ENCODE results near the gene OSBPL6.

OSBPL6 gene

GRCh38 chr2:178199334-178199733 is 5.0 kb downstream of the OSBPL6 start:
- DNase-seq = no peak

- DNase-seq = no peak
Observed at GRCh38 chr2:178200331-178200730, 6.0 kb downstream of the OSBPL6 start.

- no peak for DNase-seq
Observed at GRCh38 chr2:178202927-178203326, 8.6 kb downstream of the OSBPL6 start.

DNA sequence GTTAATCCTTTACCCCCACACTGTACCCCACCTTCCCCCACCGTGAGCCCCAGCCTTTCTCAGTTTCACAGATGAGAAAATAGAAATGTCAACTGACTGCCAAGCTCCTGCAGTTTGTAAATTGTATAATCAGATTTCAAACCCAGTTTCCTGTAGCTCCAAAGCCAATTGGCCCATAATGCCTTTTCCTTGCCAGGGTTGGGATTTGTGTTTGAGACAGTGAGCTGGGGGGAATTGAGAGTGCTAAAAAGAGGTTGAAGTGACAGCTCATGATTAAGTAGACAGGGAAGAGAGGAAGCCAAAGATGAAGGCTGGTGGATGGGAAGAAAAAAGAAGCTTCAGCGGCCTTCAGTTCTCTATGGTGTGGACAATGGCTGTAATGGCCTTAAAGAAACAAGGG is 10.7 kb downstream of the OSBPL6 start:
- no peak for DNase-seq

DNA sequence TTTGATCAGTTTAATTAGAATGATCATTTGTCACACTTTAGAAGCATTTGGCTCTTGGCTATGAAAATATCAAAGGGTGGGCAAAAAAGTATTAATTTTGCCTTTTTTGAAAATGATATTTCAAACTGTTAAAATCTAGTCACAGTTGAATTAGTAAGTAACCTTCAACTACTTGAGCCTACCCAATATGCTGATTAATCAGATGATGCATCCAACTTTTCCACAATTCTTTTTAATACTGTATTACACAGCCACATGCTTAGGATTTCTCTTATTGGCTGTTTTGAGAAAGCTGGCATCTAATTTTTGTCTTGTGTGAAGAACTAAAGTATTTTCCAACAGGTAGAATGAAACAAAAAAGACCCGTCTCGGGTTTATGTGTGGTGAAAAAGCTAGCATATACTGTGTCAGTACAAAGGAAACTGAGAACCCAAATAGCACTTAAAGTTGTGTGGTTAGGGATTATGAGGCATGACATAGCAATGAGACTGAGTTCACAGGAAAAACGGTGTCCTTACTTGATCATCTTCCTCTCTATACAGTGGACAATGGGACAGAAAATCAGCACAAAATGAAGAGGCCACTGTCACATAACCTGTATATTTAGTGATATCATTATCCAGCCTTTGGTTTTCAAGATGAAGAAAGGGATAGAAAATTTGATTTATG is 11.7 kb downstream of the OSBPL6 start:
- DNase-seq = no peak

DNA sequence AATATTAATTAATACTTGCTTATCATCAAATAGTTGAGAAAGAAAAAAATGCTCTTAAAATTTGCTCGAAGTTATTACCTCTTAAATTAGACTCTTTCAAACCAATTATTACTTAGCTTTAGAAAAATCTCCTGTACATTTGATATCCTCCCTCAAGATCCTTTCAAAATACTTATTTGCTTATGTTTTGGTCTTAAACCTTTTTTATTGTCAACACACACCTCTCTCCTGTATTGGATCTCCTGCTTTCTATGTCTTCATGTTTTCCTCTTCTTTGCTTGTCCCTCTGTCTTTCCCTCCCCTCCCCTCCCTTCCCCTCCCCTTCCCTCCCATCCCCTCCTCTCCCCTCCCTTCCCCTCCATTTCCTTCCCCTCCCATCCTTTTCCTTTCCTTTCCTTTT is 14.0 kb downstream of the OSBPL6 start:
- no peak for DNase-seq

- no peak for DNase-seq
Observed at GRCh38 chr2:178208817-178209216, 14.5 kb downstream of the OSBPL6 start.

- DNase-seq = no peak
Observed at GRCh38 chr2:178211460-178211859, 17.1 kb downstream of the OSBPL6 start.

GRCh38 chr2:178211943-178212342 is 17.6 kb downstream of the OSBPL6 start:
- no peak for DNase-seq

- no peak for DNase-seq
Observed at GRCh38 chr2:178213991-178214390, 19.7 kb downstream of the OSBPL6 start.

DNA sequence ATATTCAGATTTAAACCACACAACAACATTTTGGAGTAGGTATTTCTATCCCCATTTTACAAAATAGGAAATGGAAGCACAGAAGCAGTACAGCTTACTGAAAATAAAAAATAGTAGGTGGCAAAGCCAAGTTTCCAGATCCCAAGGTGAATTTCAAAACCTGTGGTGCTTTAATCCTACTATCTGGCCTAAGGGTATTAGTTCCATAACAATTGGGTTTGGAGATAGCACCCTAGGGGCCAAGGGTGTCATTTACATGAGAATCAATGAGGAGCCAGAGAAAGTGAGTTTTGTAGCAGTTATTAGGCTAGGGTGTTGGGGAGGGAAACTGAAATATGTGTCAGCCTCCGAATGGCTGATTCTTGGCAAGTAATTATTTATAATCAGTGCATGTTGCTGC is 24.9 kb downstream of the OSBPL6 start:
- no peak for DNase-seq

DNA sequence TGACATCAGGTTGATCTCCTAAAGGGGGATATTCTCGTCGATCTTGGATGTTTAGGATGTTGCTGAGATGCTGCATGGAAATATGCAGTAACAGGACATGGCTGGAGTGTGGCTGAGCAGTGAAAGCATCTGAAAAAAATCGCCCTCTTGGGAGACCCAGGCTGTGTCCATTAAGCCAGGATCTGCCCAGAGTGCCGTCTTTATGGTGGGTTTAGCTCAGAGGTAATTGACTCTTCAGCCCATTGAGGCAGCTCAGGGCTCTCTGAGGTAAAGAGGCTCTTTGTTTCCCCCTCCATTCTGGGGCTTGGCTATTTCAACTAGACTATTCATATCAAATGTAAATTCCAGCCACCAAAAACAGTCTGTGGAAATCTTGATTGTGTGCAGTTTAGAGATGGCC is 26.5 kb downstream of the OSBPL6 start:
- no peak for DNase-seq

GRCh38 chr2:178221556-178221955 is 27.2 kb downstream of the OSBPL6 start:
- no peak for DNase-seq

DNA sequence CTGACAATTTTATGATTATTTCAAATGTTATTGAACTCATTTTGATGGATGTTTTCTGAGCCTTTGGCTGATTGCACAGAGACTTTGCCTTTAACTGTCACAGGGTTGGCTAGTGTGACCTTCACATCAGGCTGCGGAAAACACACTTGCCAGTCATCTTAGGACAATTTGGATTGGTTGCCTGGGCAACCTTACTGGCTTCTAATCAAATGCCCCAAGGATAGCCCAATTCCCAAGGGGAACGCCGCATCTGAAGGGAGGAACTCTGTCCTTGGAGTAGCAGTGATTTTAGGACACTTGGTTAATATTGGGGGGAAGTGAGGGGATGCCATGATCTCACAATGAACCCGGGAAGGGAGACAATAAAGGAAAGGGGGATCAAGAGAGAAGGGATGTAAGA is 29.5 kb downstream of the OSBPL6 start:
- DNase-seq = no peak

- DNase-seq = no peak
Observed at GRCh38 chr2:178225006-178225805, 30.9 kb downstream of the OSBPL6 start.

DNA sequence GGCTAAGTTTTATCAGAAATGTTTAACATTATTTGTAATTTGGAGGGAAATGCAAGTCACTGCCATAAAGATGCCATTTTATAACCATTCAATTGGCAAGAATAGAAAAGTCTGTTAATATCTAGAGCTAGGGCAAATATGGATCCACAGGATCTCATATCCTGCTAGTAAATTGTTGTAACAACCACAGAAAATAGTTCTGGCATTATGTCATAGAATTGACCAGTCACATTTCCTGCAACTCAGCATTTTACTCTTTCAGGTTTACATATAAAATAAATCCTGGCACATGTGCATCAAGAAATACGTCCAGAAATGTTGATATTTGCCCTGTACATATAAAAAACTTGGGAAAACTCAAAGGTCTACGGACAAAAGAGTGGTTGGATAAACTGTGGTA is 32.9 kb downstream of the OSBPL6 start:
- DNase-seq = no peak

GRCh38 chr2:178229927-178230326 is 35.6 kb downstream of the OSBPL6 start:
- no peak for DNase-seq

DNA sequence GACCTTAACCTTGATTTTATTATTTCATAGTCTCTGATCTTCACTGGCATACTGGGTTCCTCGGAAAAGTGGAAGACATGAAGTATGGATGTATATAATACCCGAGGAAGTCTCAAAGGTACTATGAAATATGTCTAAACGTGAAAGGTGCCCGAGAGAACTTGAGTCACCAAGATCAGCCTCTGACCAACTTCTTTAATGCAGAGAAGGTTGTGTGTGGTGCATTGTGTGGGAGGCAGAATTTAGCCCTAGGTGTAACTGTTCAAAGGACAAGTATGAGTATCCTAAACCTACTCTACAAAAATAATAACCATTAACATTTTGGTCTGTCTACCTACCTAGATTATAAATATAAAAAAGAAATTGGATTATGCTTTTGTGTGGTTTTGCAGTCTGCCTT is 36.1 kb downstream of the OSBPL6 start:
- DNase-seq = no peak

- DNase-seq = no peak
Observed at GRCh38 chr2:178233428-178233827, 39.1 kb downstream of the OSBPL6 start.

- no peak for DNase-seq
Observed at GRCh38 chr2:178234648-178235047, 40.3 kb downstream of the OSBPL6 start.

- DNase-seq = no peak
Observed at GRCh38 chr2:178237488-178238153, 43.3 kb downstream of the OSBPL6 start.

DNA sequence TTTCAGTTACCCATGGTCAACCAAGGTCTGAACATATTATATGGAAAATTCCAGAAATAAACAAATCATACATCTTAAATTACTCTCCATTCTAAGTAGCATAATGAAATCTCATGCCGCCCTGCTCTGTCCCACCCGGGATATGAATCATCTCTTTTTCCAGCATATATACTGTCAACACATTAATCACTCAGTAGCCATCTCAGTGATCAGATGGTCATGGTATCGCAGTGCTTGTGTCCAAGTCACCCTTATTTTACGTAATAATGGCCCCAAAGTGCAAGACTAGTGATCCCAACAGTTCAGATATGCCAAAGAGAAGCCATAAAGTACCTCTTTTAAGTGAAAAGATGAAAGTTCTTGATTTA is 43.8 kb downstream of the OSBPL6 start:
- no peak for DNase-seq

DNA sequence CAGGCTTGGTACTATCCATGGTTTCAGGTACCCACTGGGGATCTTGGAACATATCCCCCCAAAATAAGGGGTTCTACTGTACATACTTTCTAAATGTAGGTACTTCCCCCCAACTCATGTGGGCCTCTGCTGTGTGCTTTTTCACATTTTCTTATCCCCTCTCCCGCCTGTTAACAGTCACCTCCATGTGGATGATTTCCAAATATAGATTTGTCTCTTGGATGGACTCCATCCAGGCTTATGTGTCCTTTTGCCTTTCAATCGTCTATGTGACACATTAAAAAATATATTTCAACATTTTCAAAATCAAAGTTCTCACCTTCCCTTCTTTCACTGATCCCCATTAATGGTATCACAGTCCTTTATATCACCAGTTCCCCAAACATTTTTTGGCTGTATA is 44.4 kb downstream of the OSBPL6 start:
- DNase-seq = no peak

DNA sequence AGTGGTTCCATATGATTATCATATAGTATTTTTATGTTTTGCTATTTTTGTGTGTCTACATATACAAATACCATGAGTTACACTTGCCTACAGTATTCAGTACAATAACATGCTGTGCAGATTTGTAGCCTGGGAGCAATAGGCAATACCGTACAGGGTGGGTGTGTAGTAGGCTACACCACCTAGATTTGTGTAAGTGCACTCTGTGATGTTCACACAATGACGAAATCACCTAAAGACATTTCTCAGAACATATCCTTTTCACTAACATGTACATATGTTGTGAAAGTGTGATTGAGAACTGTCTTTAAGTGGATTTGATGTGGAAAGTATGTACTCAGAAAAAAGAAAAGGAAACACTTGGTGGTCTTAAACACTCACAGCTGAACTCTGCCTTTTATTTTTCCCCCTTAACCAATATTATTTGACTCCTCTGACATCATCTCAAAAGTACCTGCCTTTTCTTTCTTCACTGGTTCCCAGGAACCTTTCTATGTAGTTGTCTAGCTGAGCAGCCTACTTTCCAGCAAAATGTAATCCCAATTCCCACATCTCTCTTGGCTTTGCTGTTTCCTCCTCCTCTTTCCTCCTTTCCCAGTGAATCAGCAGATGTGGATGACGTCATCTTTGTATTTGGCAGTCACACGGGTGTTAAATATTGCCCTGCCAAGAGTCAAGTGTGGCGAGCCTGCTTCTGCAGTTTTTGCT is 47.7 kb downstream of the OSBPL6 start:
- DNase-seq = no peak
